Measurements from ENCODE around the gene EYA4. TPM values are rescaled to one million over a fixed set of nuclear protein-coding genes. Genes with fewer than 3 reads are reported as not detected.

The EYA4 gene
- total RNA-seq, 1 donor from 2014 or later, result not detected

DNA sequence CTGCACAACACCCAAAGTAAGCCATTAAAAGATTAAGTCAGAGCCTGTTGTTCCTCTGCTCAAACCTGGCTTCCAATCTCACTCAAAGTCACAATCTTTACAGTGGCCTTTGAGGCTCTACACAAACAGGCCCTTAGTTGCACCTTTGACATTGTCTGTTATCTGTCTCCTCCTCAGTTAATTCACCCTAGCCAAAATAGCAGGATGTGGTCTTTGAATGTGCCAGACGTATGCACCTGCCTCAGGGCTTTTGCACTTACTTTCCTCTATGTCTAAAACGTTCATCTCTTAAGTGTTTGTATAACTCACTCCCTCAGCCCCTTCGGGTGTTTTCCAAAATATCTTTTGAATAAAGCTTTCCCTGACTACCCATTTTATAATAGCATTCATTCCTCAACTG is 107.7 kb downstream of the EYA4 start:
- intact Hi-C loops (cut with micrococcal nuclease), result no loop called here

DNA sequence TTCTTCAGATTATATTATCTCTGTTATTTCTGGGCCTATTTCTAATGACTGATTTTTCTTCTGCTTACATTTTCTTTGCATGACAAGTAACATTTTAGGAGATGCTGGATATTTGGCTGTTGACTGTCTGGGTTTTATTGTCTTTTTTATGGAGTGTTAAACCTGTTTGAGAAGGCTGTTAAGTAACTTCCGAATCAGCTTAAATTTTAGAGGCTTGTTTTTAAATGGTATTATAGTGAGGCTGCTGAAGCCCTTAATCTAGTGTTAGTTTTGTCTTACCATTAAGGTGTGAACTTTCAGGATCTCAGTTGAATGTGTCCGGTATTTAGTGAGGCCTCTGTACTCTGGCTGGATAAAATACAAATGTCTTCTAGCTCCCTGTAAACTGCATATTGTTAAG is 109.8 kb downstream of the EYA4 start:
- intact Hi-C loops (cut with micrococcal nuclease), result no loop called here

- intact Hi-C loops (cut with micrococcal nuclease), result no loop called here
Measured at GRCh38 chr6:133352046-133352445, 110.9 kb downstream of the EYA4 start.

GRCh38 chr6:133353061-133353460 is 111.9 kb downstream of the EYA4 start:
- intact Hi-C loops (cut with micrococcal nuclease), result no loop called here

GRCh38 chr6:133355922-133356321 is 114.8 kb downstream of the EYA4 start:
- intact Hi-C loops (cut with micrococcal nuclease), result no loop called here

GRCh38 chr6:133358574-133359150 is 117.5 kb downstream of the EYA4 start:
- intact Hi-C loops (cut with micrococcal nuclease), result no loop called here

DNA sequence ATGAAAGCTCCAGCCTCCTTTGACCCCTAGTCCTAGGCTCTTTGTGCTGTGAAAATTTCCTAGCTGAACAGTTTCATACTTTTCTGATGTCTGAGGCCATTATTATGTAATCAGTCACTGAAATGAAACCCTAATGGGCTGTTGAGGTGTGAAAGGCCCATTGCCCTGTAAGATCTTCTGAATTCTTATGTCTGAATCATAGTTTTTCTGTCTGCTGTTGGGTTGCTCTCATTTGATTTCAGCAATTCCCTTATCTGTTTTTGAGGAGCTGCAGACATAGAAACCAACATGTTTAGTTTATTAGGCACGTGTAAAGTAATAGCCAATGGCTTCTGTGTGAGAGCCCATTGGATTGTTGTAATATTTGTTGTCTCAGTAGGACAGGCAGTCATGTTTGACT is 118.1 kb downstream of the EYA4 start:
- intact Hi-C loops (cut with micrococcal nuclease), result no loop called here

- intact Hi-C loops (cut with micrococcal nuclease), result no loop called here
Measured at GRCh38 chr6:133359760-133360159, 118.6 kb downstream of the EYA4 start.

- intact Hi-C loops (cut with micrococcal nuclease), result no loop called here
Measured at GRCh38 chr6:133360194-133360593, 119.0 kb downstream of the EYA4 start.

DNA sequence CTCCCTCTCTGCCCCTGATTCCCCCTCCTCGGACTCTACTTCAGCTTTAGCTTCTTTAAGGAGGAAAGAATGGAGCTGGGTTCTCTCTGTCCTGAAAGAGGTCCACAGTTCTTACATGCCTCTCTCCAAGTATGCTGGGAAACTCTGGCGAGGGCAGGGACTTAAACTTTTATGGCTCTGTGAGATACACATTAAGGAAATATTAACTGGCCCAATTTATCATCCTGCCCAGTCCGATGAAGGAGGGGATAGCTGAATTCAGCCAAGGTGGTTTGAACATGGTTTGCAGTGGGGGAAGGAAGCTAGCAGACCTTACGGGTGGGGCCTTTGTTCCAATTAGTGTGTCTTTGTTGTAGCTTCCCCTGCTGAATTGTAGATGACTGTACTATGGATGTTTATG is 121.7 kb downstream of the EYA4 start:
- intact Hi-C loops (cut with micrococcal nuclease), result no loop called here

DNA sequence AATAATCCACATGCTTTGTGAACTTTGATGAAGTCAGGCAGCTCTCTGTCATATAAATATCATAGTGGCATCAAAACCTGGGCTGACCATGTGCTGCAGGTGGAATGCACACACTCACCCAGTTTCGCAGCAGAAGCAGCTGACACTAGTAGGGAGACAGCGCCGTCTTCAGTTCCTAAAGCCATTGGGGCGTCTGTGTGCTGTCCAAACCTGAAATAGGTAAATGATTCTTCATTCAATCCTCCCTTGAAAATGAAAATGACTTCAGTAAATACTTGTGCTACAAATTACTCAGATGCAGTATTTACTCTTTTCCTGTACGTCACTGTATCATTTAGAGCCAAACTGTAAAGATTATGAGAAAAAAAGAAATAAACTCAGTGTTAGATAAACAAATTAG is 127.5 kb downstream of the EYA4 start:
- intact Hi-C loops (cut with micrococcal nuclease), result no loop called here

GRCh38 chr6:133369773-133370272 is 128.7 kb downstream of the EYA4 start:
- intact Hi-C loops (cut with micrococcal nuclease), result no loop called here

DNA sequence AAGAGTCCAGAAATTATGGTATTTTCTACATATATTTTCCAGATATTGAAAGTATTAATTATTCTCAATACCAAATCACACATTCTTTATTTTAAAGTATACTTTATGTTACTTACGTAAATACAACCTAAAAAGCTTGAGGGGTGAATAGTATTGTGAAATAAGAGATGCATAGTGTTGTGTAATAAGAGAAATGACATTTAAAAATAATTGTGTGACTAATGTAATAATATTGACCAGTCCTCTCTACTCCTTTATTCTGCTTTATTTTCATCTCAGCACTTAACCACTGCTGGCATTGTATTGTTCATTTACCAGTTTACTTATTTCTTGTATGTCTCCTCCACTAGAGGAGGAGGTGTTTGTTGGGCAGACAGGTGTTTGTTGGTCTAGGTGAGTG is 135.6 kb downstream of the EYA4 start:
- intact Hi-C loops (cut with micrococcal nuclease), result no loop called here

GRCh38 chr6:133377219-133377618 is 136.1 kb downstream of the EYA4 start:
- intact Hi-C loops (cut with micrococcal nuclease), result no loop called here

GRCh38 chr6:133380047-133380446 is 138.9 kb downstream of the EYA4 start:
- intact Hi-C loops (cut with micrococcal nuclease), result no loop called here

DNA sequence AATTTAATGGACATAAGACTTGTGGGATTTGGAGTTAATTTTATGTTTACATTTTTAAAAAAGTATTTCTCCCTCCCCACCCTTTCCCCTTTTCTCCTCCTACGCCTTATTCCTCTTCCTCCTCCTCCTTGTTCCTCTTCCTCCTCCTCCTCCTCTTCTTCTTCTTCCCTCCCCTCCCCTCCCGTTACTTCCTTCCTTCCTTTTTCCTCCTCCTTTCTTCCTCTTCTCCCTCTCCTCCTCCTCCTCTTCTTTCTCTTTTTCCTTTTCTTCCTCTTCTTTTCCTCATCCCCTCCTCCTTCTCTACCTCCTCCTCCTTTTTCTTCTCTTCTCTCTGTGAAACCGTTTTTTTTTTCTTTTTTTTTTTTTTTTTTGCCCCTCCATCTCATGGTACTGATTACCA is 139.6 kb downstream of the EYA4 start:
- intact Hi-C loops (cut with micrococcal nuclease), result no loop called here

DNA sequence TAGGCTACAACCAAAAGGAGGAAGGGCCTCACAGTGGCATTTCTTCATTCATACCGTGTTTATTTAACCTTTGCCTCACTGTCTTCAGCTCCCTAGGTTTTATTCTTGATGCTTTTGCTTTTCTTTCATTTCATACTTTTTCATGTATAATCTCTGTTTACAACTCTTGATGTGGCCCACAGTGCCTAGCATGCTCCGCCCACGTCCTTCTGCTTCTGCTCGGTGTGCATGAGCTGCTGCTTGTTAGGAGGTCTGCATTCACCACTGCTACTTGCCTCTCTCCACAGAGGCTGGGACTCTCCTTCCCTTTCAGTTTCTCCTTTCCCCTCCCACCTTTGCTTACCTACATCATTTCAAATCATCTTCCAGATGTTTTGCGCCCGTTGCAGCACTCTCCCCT is 147.6 kb downstream of the EYA4 start:
- intact Hi-C loops (cut with micrococcal nuclease), result no loop called here

DNA sequence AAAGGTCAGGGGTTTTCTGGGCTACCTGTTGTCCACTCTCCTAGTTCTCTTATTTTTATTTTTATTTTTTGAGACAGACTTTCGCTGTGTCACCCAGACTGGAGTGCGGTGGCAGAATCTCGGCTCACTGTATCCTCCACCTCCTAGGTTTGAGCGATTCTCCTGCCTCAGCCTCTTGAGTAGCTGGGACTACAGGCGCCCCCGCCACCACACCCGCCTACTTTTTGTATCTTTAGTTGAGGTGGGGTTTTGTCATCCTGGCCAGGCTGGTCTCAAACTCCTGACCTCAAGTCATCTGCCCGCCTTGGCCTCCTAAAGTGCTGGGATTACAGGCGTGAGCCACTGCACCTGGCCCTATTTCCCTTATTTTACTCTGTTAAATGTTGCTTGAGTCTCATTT is 149.0 kb downstream of the EYA4 start:
- intact Hi-C loops (cut with micrococcal nuclease), result no loop called here

DNA sequence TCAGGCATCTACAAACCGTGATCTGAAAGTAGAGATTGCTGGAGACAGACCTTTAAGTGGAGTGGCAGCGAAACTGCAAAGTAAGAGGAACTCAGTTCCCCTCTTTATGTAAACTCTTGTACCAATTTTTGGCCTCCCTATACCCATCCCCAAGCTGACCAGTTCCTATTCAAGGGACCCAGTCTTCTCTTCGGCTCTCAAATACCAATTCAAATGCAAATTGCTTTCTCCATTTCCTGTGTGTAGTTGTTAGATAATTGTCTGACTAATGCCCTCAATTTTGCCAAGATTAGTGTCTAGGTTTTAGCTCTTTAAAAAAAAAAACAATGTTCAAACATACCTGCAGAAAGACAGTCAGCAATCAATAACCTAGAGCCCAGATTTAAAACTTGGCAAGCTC is 150.9 kb downstream of the EYA4 start:
- intact Hi-C loops (cut with micrococcal nuclease), result no loop called here

DNA sequence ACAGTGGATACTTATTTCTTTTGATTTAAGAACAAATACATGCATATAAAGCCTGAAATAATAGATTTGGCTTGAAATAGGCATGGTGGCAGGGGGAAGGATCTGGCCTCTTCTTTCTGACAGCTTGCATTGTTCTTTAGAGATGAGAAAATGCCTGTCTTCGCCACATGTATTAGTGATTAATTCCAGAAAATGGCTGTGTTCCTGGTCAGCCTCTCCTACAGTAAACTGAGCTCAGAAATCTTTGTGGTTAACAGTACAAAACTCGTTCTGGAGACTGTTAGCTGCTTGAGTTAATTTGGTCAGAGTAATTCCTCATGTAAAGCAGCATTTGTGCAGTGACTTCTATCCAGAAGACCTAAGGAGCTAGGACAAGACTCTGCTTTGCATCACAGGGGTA is 151.5 kb downstream of the EYA4 start:
- intact Hi-C loops (cut with micrococcal nuclease), result no loop called here

GRCh38 chr6:133393891-133394290 is 152.7 kb downstream of the EYA4 start:
- intact Hi-C loops (cut with micrococcal nuclease), result no loop called here

DNA sequence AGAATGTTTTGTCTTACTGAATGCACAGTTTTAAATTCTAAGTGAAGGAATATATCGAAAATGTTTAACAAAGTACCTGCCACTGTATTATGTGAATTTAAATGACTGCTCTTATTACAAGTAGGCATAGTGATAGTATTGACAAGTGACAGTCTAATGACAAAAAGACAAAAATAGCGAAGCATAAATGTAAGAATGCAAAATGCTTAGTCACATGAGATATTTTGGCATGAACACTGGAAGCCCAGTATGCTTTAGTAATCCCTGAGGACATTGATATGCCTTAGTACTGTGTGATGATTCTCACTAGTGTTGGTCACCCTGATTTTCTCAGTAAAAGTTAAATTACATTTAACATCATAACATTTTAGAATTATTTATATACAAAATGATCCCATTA is 153.5 kb downstream of the EYA4 start:
- intact Hi-C loops (cut with micrococcal nuclease), result no loop called here

- intact Hi-C loops (cut with micrococcal nuclease), result no loop called here
Measured at GRCh38 chr6:133396233-133396983, 155.3 kb downstream of the EYA4 start.

Measured in T-helper 2 cell treated with Interferon-gamma antibody and Interleukin-4, amounts not matched to agents 100 ng/mL and 5 ng/mL, for 36 hours (primary cell).